ENCODE data around the gene S100A13.

- TF ChIP-seq CTCF (IDR thresholded peaks at IDR 0.05) (no peak), POLR2A (IDR thresholded peaks at IDR 0.05) (no peak)
Observed at GRCh38 chr1:153640861-153641260, 13.6 kb upstream of the S100A13 start.

Data from right lobe of liver (tissue), 4 donors.